CMK (cell line): ENCODE results near the gene ACKR3.
A peak's percentile ranks its signal among the peaks of the same experiment; 100 is the strongest.

Source experiments
- DNase-seq: peaks from one replicate; pipeline ENCODE4 v3.0.0-alpha.2; 2010; ENCODE audit warnings: low read depth

Gene ACKR3

DNA sequence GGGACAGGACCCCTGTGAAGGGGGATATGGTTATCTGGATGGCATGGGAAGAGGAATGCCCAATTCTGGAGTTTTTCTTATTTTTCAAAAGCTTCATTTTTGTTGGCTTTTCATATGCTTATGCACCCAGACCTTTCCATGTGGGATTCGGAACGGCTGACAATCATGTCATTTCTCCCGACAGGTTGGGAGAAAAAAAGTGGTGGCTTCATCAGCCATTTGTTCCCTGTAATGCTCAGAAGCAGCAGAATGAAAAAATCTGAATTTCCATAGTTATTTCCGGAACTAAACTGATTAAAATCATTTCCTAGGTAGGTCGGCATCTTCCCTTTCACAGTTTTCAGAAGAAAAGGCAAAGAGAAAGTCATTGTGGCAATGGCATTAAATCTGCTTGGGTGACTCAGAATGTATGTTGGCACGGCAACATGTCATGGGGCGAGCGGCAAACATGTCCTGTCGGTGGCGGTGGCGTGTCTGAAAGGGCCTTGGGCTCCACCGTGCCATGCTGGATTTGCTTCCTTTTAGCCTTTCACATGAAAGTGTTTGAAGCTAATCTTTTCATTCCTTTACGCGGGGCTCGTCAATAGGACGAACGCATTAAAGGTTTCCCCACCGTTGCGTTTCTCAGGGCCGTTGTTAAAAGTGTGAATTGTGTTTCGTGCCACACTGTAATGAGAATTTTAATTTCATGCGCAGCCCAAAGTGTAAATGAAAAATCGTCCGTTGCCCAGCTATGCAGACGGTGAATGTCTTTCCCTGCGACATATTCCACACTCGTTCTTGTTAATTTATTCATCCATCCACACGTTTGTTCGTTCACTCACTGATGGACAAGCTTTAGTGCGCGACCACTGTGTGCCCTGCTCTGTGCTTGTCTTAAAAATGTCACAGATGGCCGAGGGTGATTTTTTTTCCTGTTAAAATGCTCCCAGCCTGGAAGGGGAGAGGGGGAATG lies 18.5 kb downstream of the ACKR3 start:
- no peak for DNase-seq

- no peak for DNase-seq
Observed at GRCh38 chr2:236588932-236589592, 19.4 kb downstream of the ACKR3 start.

GRCh38 chr2:236590846-236591245 lies 21.2 kb downstream of the ACKR3 start:
- no peak for DNase-seq

- DNase-seq, result no peak
Observed at GRCh38 chr2:236592821-236593220, 23.2 kb downstream of the ACKR3 start.

DNA sequence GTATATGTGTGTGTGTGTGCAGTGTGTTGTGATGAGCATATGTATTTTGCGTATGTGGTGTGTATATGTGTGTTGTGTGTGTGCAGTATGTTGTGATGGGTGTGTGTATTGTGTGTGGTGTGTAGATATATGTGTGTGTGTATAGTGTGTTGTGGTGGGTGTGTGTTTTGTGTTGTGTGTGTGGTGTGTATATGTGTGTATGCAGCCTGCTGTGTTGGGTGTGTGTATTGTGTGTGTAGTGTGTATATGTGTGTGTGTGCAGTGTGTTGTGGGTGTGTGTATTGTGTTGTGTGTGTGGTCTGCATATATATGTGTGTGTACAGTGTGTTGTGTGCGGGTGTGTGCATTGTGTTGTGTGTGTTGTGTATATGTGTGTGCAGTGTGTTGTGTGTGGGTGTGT lies 23.9 kb downstream of the ACKR3 start:
- DNase-seq, result no peak

GRCh38 chr2:236593956-236594355 lies 24.3 kb downstream of the ACKR3 start:
- DNase-seq, result no peak

- DNase-seq, result no peak
Observed at GRCh38 chr2:236597629-236598028, 28.0 kb downstream of the ACKR3 start.

- no peak for DNase-seq
Observed at GRCh38 chr2:236599059-236599458, 29.4 kb downstream of the ACKR3 start.

DNA sequence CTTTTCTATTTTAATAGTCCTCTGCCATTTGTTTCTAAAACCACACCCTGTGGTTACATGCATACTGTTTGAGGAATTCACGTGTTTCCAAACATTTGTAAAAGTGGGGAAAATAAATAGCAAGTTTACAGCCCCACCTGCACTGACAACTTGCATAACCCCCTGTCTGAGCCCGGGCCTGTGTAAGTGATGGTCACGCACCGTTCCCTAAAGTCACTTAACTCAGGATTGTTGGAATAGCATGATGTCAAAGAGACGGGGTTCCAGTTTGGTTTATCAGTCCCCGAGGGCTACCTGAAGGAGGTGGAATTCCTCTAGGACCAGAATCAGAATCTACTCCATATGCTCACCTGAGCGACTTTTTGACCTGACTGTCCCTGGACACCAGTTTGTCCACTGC lies 30.5 kb downstream of the ACKR3 start:
- DNase-seq, result no peak

- DNase-seq, result no peak
Observed at GRCh38 chr2:236600892-236601291, 31.3 kb downstream of the ACKR3 start.

DNA sequence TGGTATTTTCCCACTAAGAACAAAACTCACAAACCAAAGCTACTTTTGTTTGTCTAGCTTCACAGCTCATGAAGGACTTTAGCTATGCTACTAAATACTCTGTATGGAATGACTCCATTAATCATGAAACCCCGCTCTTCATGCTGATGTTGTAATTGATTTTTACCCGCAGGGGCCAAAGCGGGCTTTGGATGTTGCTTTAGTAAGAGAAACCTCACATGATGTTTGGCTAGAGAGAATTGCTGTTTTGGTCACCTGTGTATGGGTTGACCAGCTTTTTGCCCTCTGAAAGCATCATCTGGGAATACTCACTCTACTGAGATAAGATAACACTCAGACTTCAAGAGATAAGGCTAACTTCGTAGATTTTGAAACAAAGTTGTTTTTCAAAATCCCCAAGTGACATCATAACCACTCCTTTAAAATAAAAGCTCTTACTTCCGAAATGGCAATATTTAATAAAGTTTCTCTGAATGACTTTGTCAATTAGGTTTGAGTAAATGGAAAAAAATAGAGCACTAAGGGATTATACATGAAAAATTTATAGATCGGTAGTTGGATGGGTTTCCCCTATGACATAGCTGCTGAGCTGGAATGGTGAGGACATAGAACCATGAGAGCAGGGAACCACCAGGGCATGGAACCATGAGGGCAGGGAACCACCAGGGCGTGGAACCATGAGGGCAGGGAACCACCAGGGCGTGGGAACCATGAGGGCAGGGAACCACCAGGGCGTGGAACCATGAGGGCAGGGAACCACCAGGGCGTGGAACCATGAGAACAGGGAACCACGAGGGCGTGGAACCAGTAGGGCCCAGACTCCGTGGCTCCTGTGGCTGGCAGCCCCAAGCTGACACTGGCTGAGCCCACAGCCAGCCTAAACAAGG lies 31.9 kb downstream of the ACKR3 start:
- DNase-seq, result no peak

GRCh38 chr2:236602678-236603077 lies 33.1 kb downstream of the ACKR3 start:
- DNase-seq, result no peak

DNA sequence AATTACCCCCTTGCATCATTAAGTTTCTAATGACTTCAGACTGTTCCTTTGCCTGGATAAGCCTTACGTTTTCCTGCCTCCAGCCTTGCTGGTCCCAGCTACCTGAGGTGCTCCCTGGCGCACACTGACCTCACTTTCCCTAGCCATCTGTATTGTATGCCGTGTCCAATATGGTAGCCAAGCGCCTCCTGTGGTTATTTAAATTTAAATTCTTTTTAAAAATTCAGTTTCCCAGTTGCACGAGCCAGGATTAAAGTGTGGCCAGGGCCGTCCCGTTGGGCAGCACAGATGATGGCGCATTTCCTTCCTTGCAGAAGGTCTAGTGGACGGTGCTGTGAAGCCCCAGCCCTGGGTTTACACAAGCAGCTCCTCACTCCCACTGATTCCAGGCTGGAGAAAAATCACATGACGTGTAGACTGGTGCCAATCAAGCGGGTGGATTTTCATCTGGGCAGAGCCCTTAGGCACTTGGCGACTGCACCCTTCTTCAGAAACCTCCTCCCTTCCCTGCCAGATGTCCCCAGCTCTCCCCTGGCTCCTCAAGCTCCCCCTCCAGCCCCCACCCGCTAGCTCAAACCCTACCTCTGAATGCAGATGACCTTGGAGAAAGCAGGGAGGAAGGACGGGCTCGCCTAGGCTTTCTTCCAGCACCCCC lies 33.9 kb downstream of the ACKR3 start:
- DNase-seq, result no peak

GRCh38 chr2:236604575-236605344 lies 35.1 kb downstream of the ACKR3 start:
- no peak for DNase-seq

DNA sequence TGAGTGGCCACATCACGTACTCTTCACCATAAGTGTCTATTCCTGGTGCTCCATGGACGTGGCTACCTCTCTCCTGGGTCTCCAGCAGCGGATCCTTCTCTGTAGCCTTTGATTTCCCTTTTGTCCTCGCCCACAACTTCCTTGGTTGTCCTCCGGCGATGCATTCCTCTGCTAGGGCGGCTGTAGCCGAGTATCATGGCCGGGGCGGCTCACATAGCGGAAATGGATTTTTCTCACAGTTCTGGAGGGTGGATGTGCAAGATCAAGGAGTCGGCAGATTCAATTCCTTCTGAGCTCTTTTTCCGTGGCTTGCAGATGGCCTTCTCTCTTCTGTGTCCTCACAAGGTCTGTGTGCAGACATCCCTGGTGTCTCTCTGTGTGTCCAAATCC lies 35.7 kb downstream of the ACKR3 start:
- no peak for DNase-seq

- no peak for DNase-seq
Observed at GRCh38 chr2:236606023-236606422, 36.4 kb downstream of the ACKR3 start.

DNA sequence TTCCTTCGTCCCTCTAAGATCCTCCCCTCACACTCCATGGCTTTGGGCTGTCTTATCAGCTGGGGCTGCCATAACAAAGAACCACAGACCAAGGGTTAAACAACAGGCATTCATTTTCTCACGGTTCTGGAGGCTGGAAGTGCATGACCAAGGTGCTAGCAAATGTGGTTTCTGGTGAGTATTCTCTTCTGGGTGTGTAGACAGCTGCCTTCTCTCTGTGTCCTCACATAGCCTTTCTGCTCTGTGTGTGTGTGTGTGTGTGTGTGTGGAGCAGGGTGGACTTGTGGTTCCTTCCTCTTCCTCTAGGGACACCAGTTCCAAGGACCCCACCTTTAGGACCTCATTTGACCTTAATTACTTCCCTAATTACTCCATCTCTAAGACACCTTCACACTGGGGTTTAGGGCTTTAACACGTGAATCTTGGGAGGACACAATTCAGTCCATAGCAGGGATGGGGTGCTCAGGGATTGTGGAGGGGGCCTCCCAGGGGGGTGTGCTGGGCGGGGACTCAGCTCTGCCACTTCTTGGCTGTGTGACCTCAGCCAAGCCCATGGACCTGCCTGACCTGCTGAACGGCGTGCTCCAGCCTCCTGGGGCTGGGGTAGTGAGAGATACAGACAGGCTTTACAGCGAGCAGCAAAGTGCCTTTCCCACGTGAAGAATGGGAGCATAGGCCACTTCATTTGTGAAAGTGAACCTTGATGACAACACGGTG lies 38.0 kb downstream of the ACKR3 start:
- DNase-seq, result peak; percentile 5

- DNase-seq, result no peak
Observed at GRCh38 chr2:236608188-236608525, 38.5 kb downstream of the ACKR3 start.

DNA sequence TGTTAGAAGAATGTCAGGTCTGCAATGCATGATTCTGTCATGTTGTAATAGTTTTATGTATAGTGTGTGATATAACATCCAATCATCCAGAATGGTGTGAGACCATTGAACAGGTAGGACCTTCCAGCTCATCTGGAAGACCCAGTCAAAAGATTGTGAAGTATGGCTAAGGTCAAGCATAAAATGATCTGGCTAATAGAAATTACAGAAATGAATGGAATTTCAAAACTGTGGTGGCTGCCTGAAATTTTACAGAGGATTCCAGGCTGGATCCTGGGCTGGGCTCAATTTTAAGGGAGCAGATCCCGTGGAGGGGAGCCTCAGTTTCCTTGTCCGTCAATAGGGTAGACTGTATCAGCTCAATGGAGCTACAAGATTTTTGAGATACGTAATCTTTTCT lies 39.1 kb downstream of the ACKR3 start:
- no peak for DNase-seq

DNA sequence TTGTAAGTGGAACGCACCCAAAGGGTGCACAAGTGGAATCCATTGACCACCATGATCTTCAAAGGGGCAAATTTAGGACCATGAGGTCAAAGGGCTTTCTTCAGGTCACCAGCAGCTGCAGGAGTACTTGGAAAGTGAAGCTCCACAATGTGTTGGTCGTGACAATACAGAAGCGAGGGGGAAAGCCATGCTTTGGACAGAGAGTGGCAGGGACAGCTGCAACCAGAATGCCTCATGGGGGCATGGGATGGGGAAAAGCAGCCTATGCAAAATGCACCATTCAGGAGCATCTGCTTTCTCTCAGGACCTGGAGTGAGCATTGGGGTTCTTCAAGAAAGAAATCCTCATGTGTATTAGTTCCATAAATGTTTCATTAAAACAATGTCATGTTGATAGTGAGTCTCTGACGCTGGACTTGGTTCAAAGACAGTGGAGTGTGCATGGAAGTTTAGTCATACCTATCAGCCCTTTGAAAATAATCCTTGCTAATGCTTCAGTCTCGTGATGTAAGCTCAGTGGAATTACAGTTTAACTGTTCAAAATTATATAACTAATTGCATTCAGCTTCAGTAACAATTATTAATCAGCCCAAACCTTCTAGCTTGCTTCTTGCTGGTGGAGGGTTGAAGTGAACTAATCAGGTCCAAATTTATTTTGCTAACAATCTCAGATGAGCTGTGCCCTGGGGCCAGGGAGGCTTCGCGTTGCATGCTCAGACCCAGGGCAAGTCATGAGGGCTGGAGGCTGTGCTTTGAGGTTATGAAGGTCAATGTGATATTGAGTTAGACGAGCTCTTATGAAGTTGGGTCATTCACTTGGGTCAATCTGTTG lies 41.6 kb downstream of the ACKR3 start:
- DNase-seq, result no peak
